Measurements from ENCODE around the gene EVA1C.
"Not testable (repeated sequence)": the region's sequence is repeated elsewhere in the genome, so short reads cannot be mapped to it uniquely, and the experiment has no call there.

EVA1C gene

GRCh38 chr21:32507342-32507919, 94.9 kb downstream of the EVA1C start:
- no peak for DNase-seq

GRCh38 chr21:32508036-32508435, 95.5 kb downstream of the EVA1C start:
- DNase-seq = not testable (repeated sequence)

- DNase-seq = no peak
Observed at GRCh38 chr21:32508558-32508957, 96.1 kb downstream of the EVA1C start.

GRCh38 chr21:32508975-32509374, 96.5 kb downstream of the EVA1C start:
- DNase-seq = not testable (repeated sequence)

GRCh38 chr21:32514275-32515055, 102.0 kb downstream of the EVA1C start:
- DNase-seq = no peak

- no peak for DNase-seq
Observed at GRCh38 chr21:32515874-32516273, 103.4 kb downstream of the EVA1C start.

GRCh38 chr21:32516756-32517649, 104.5 kb downstream of the EVA1C start:
- no peak for DNase-seq

GRCh38 chr21:32519945-32520874, 107.7 kb downstream of the EVA1C start:
- no peak for DNase-seq

GRCh38 chr21:32520875-32521735, 108.6 kb downstream of the EVA1C start:
- DNase-seq = peak; percentile 56

GRCh38 chr21:32521736-32522355, 109.3 kb downstream of the EVA1C start:
- no peak for DNase-seq

GRCh38 chr21:32523463-32523862, 111.0 kb downstream of the EVA1C start:
- no peak for DNase-seq

GRCh38 chr21:32523988-32524719, 111.6 kb downstream of the EVA1C start:
- DNase-seq = no peak

GRCh38 chr21:32525282-32525681, 112.8 kb downstream of the EVA1C start:
- DNase-seq = no peak

GRCh38 chr21:32529679-32530078, 117.2 kb downstream of the EVA1C start:
- DNase-seq = no peak

- not testable (repeated sequence) for DNase-seq
Observed at GRCh38 chr21:32530809-32531208, 118.3 kb downstream of the EVA1C start.

GRCh38 chr21:32531561-32531960, 119.1 kb downstream of the EVA1C start:
- DNase-seq = not testable (repeated sequence)

GRCh38 chr21:32532636-32533035, 120.1 kb downstream of the EVA1C start:
- no peak for DNase-seq

GRCh38 chr21:32533053-32533452, 120.5 kb downstream of the EVA1C start:
- DNase-seq = no peak

- DNase-seq = no peak
Observed at GRCh38 chr21:32533611-32534010, 121.1 kb downstream of the EVA1C start.

- no peak for DNase-seq
Observed at GRCh38 chr21:32534113-32534512, 121.6 kb downstream of the EVA1C start.
